NK-92 (cell line): ENCODE results near the gene RFFL.
"Not testable (repeated sequence)": the region's sequence is repeated elsewhere in the genome, so short reads cannot be mapped to it uniquely, and the experiment has no call there.

Source experiments
- DNase-seq: peaks from one replicate; lab custom pipeline; 2025; ENCODE audit not compliant: unreplicated experiment; lab: John Stamatoyannopoulos, UW

The RFFL gene

DNA sequence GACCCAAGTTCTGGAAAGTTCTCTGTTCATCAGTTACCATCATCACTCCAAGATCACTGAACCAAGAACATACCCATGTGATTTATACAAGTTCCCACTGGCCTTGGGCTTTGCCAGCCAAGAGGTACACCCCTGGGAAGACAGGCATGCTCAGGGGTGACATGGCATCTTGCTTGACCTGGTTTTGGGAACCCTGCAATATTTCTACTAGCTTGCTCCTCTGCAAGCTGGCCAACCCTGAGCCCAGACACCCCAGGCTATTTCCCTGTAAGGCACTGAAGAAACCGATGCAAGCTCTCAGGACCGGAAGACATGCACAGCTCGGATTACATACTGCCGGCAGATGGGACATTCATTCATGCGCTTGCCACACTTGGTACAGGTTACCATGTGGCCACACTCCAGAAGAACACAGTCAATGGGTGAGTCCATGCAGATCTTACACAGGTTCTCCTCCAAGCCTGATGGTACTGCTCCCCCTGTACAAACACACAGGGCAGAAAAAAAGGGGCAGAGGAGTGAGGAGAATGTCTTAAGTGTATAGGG is 51.8 kb downstream of the RFFL start:
- DNase-seq = no peak

DNA sequence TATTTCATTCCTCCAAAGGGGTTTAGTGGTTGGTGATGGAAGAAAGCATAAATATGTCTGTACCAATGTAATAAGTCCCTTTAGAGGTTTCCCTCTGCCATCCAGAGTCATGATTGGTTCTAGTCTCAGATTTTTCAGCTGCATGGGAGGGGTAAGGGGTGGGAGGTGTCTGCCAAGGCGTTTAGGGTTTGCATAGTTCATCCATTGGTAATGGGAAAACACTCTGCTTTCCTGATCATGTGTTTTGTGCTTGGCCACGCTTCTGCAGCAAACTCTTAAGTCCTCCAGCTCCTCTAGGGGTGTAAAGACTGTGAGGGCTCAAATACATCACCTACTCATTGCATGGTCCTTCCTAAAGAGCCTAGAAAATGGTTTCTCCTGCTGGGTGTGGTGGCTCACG is 53.4 kb downstream of the RFFL start:
- DNase-seq = no peak

DNA sequence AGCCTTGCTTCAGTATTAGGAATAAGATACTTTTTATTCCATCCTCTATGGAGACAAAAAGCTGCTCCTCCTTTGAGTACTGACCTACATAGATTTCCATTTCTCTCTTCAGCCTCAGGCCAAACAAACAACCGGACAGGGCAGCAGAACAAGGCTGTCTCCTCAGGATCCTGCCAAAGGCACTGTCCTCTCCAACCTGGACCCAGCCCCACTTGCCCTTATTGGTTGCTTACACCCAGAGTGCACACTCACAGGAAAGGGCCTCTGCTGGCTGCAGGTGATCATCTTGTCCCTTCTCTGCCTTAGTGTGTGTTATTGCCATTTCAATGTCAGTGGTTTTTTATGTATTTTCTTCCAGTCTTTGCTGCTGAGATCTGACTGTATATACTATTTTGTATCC is 56.5 kb downstream of the RFFL start:
- no peak for DNase-seq

DNA sequence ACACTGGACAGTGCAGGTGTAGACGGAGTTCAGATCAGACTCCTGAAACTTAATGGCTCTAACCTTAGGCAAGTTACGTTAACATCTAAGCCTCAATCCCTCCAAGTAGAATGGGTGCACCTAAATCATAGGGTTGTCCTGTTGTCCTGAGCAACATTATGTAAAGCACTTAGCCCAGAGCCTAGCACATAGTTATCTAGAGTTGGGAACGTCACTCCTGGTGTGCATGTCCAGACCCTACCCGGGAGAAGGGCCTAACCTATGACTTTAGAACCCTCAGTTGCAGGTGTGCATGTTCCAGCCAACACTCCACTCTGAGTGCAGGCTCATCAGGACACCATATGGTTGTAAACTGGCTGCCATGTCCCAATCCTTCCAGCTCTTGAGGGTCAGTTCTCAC is 57.2 kb downstream of the RFFL start:
- no peak for DNase-seq

DNA sequence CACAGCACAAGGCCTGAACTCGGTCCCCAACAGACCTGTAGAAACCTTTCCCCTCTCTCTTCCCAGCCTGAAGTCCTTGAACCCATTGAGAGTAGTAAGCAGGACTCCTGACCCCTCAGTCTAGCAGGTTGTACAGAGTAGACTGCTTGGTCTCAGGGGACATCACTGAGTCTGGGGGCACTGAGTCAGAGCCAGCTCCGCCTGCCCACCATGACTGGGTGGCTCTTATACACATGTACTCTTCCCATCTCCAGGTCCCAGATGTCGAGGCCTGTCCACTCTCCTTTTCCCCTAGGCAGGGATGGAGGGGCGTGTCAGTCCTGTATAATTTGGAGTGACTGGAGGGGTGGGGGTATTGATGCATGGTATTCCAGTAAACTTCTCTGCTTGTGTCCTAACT is 59.7 kb downstream of the RFFL start:
- DNase-seq = no peak

DNA sequence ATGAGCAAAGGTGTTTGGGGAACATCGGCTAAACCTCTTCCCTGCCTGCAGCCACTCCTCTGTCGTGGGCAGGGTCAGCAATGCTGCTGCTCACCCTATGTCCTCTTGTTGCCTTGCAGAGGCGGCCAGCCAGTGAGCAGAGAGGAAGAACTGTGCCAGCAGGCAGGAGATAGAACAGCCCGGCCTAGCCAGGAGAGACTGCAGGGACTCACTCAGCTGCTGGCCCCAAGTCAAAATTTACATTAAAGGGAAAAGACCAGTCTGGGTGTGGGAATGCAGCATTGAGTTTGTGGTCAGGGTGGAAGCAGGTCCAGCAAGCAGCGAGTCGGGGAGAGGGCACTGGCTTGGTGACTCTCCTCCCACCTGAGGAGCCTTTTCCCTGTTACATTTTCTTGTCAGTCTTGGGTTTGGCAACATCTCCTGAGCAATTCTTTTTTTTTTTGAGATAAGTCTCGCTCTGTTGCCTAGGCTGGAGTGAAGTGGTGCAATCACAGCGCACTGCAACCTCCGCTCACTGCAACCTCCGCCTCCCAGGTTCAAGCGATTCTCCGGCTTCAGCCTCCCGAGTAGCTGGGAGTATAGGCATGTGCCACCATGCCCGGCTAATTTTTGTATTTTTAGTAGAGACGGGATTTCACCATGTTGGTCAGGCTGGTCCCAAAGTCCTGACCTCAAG is 60.5 kb downstream of the RFFL start:
- DNase-seq = no peak

DNA sequence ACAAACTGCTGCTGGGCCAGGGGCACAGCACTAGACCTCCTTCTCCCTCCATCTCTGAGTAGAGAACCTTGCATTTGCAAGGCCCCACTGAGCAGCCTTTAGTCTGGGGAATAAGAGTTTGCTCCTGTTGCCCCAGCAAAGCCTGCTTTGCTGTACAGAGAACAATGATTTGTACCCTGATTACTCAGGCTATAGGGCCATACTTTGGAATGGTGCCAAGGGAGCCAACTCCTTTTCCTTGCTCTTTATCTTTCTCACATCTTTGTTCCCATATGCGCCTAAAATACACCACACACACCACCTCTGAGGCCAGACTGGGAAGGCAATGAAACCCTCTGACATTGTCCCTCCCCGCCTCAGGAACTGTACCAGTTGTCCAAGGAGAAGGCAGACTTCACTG is 62.0 kb downstream of the RFFL start:
- no peak for DNase-seq

DNA sequence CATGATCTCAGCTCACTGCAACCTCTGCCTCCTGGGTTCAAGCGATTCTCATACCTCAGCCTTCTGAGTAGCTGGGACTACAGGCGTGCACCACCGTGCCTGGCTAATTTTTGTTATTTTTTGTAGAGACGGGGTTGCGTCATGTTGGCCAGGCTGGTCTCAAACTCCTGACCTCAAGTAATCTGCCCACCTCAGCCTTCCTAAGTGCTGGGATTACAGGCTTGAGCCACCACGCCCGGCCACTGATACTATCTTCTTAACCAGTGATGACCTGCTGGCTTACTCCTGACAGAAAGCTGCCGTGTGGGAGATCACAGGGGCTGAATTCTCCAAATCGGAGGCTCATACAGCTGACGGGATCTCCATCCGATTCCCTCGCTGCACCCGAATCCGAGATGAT is 62.5 kb downstream of the RFFL start:
- not testable (repeated sequence) for DNase-seq

DNA sequence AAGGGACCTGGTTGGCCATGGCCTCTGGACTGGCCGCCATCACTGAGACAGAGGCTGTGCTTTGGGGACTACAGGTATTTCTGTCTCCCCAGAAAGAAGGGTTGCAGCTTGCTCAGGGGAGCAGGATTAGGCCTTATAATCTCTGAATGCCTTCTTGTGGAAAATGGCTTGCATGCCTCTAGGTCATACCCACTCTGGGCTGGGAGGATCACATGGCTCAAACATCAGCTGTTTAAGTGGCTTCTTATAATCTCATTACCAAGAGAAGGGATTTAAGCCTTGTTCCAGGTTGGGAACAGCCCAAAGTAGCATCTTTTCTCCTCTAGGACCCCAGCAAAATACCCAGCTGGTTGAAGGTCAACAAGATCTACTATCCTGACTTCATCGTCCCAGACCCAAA is 64.1 kb downstream of the RFFL start:
- DNase-seq = no peak

DNA sequence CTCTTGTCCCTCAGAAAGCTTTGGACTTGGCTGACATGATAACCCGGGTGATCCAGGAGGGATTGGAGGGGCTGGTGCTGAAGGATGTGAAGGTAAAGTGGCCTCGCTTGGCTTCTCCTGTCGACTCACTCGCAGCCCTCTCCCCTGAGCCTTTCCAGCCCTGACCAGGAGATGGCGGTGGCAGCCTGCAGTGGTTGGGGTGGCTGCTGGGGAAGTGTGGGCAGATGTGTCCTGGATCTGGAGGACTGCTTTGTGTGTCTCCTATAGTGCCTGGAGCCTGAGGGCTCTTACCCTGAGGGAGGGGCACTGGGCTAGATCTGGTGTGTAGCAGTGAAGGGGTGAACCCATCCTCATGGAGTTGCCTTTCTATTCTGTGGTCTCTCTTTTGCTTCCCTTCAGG is 65.3 kb downstream of the RFFL start:
- DNase-seq = no peak

DNA sequence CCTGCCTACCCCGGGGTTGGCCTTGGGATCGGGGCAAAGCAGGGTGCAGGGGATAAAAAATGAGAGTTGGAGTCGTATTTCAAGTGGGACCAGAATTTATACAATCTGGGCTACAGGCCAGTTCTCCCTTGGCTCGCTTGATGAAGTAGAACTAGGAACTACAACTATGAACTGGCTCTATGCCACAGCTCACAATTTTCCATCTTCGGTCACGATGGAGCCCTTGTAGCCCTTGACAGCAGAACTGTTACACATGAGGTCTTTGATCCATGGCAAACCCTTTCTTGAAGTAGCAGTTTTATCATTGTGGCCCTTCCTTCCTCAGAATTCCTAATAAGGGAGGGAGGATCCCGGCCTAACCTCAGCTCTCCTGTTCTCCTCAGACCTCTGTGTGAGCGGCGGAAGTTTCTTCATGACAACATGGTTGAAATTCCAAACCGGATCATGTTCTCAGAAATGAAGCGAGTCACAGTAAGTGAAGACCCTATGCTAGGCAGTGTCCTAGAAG is 66.1 kb downstream of the RFFL start:
- DNase-seq = no peak

DNA sequence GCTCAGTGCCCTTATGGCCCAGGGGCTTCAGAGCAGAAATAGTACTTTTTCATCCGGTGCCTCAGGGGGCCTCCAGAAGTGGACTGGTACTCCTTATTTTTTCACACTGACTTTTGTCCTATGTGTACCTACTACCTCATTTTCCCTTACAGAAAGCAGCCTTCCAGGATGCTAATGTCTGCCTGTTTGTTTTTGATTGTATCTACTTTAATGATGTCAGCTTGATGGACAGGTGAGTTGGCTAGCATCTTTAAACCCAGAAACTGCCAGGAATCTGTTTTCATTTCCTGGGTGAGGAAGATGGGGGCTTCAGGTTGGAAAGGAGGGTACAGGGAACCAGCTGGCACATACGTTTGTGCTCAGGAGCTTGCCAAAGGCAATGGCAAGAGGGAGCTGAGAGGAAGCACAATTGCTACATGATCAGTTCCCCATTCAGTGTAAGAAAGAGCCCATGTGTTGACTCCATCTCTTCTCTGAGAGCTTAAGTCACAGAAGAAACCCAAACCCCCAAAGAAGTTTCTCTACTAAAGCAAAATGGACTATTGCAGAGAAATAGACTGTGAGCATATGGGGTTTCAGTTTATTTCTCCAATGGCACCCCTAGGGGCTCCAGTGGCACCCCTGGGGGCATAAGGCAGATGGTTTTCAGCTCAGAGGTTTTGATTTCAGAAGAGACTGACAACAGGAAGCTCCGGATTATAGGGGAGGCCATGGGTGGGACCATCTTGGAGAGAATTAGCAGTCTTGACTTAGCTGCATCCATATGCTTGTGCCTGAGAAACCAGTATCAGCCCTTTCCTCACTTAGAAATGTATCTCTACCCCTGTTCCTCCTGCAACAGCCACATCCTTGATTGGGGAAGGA is 66.9 kb downstream of the RFFL start:
- no peak for DNase-seq

DNA sequence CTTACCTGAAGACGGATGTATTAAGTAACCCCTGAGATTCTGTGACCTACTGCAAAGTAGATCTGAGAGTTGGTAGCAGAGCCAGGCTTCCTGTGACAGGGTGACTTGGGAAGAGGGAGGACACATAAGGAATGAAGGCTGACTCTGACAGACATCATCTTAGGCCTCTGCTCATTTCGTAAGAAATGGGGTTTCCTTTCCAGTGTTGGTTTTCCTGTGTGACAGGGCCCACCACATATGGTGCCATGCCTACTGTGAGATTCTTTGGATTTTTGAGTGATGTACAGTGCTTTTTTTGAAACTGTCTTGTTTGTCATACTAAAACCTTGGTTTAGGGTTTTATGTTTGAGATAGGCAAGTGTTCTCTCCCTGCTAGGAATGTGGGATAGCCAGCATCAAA is 70.5 kb downstream of the RFFL start:
- DNase-seq = no peak

DNA sequence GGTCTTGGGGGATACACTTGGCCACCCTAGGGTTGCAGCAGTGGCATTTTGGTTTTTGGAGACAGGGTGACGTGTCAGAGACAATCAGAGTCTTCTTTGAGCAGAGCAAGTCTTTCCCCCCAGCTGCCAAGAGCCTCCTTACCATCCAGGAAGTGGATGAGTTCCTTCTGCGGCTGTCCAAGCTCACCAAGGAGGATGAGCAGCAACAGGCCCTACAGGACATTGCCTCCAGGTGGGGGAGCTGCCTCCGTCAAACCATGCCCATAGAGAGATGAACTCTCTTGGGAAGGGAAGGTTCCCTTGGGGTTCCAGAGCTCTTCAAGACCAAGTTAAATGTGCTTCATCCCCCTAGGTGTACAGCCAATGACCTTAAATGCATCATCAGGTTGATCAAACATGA is 71.9 kb downstream of the RFFL start:
- DNase-seq = no peak

DNA sequence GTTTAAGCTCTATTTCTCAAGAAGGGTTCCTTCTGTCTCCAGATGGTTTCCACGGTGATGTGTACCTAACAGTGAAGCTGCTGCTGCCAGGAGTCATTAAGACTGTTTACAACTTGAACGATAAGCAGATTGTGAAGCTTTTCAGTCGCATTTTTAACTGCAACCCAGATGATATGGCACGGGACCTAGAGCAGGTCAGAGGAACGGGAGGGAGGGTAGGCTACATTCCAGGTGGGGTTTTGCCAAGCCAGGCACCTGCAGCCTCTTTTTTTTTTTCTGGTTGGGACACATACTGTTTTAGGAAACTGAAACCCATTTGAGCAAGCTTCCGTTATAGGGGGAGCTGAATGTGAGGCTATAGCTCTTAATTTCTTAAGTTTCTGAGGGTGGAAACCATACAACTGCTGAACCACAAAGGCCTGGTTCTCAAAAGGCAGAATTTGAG is 72.6 kb downstream of the RFFL start:
- DNase-seq = no peak

DNA sequence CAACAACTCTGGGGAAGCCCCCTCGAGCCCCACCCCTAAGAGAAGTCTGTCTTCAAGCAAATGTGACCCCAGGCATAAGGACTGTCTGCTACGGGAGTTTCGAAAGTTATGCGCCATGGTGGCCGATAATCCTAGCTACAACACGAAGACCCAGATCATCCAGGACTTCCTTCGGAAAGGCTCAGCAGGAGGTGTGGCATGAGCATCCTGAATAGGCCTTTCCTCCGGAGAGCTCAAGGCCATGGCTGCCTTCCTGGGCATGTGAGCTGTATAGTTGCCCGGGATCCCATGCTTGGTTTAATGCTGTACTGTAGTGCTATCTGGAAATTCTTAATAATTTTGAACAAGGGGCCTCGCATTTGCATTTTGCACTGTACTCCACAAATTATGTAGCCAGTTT is 74.0 kb downstream of the RFFL start:
- no peak for DNase-seq

DNA sequence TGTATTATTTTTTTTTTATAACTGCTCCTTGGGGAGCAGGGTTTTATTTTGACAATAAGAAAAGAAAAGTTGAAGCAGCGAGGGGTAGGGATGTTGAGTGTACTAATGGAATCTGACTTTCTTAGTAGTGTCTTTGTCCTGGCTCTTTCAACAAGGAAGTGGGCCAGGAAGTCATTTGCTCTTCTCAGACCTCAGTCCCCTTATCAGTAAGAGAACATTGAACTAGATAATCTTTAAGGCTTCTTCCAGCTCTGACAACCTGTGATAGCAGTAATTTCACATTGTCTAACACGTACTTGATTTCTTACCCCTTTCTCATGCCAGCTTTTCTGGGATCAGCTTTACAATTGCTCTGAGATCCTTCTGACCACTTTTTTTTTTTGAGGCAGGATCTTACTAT is 74.9 kb downstream of the RFFL start:
- no peak for DNase-seq

DNA sequence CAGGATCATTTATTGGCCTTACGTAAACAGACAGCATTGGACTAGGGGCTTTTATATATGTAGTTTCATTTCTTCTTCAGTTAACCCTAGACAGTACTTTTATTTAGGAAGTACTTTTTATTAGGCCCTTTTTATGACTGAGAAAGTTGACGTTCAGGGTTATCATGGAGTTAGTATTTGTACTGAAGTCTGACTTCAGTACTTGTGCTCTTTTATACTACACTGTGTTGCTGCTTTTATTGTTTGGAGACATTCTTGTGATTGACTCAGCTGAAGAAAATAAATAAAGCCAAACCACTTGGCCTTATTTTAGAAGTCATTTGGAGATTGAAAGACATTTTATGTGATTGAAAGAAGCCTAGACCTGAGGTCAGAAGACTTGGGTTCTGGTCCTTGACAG is 76.3 kb downstream of the RFFL start:
- DNase-seq = no peak

DNA sequence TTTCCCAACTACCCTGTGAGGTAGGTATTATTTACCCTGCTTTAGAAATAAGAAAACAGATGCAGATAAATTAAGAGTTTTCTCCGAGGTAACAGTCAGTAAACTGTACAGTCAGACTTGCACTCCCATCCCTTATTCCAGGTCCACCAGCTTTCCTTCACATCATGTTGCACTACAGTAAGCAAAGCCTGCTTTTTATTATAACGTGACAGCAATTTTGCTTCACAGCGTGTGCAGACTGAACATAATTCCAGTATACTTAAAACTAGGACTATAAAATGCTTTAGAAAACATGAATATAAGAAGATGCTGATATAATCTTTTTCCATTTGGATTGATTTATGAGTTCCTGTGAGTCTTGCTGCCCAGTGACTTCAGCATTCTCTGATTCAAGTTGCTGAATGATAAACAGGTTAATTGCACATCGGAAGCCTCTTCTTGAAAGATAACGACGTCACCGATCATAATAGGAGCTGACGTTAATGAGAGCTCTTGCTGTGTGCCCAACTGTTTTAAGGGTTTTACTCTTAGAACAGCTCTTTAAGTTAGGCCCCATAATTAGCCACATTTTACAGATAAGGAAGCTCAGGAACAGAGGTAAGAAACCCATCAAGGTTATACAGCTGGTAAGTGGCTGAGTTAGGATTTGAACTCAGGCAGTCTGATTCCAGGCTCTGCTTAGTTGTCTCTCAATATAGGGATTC is 81.8 kb downstream of the RFFL start:
- DNase-seq = no peak

DNA sequence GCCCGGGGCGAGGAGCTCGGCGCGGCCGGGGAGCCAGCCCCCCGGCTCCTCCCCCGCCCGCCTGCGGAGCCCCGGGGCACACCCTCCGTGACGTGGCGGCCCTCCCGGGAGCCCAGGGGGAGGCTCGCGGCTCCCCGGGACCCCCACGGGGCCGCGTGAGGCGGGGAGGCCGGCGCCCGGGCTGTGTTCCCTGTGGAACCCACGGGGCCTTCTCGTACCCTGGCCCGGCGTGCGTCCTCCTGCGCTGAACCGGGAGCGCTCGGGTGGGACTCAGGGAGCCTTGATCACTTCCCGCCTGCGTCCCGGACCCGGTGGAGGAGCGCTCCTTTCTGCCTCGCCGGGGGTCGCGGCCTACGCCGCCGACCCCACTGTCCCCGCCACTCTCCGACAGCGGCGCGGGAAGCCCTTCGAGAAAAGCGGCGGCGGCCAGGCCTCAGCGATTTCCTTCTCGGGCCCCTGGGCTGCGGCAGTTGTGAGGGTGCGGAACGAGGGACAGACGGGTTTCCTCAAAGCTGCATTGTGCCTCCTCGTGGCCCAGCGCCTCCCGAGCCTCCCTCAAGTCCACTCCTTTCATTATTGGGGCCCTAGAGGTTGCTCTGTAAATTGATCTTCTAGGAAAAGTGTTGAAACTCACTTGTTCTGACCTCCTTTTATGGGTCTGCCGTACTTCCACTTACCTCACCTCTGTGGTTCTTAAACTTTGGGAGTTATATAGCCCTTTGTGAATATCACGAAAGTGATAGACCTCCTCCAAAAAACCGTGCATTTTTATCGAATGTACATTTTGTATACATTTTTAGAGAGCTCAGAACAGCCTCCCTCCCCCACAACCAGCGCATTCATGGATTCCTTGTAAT is 82.6 kb downstream of the RFFL start:
- DNase-seq = no peak

DNA sequence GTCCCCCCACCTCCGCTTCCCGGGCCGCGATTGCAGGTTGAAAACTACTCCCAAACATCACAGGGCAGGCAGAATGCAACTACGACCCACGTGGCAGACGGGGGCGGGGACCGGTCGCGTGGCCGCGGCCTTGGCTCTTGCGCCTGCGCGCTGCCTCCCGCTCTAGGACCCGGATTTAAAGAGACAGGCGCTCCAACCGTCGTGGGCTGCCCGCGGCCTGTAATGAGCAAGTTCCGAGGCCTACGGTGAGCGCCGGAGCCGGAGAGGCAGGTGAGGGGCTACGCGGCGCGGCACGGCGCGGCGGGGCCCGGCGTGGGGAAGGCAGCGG is 83.2 kb downstream of the RFFL start, which contains the start of gene LIG3:
TSS of gene LIG3 (plus strand) at position 160 of the 328 bp plus-strand sequence. CDS start 2,494 bp downstream, outside the sequence.
- DNase-seq = peak; percentile 51
